GM10847 (cell line): ENCODE data around the gene LCTL.

ENCODE experiments used
- POLR2A ChIP-seq: IDR thresholded peaks from 2 replicates; pipeline ENCODE4 v1.6.1; 2011; ENCODE audit not compliant: insufficient read length; ENCODE audit errors: extremely low read depth

The LCTL gene

DNA sequence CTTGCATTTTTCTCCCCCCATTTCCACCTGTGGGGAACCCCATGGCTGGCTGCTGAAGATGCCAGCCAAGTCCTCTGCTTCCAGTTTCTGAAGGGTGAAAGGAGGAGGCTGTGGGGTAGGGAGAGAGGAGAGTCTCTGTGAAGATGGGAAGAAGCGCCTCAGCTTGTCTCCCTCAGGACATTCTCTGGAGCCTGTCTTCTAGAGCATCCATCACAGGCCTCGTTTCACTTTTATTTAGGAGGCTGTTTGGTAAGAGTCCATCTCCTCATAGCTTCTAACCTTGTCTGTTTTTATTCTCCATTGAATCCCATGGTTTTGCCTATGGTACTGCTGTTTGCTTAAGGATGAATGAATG, 8.8 kb upstream of the LCTL start:
- TF ChIP-seq POLR2A: no peak

DNA sequence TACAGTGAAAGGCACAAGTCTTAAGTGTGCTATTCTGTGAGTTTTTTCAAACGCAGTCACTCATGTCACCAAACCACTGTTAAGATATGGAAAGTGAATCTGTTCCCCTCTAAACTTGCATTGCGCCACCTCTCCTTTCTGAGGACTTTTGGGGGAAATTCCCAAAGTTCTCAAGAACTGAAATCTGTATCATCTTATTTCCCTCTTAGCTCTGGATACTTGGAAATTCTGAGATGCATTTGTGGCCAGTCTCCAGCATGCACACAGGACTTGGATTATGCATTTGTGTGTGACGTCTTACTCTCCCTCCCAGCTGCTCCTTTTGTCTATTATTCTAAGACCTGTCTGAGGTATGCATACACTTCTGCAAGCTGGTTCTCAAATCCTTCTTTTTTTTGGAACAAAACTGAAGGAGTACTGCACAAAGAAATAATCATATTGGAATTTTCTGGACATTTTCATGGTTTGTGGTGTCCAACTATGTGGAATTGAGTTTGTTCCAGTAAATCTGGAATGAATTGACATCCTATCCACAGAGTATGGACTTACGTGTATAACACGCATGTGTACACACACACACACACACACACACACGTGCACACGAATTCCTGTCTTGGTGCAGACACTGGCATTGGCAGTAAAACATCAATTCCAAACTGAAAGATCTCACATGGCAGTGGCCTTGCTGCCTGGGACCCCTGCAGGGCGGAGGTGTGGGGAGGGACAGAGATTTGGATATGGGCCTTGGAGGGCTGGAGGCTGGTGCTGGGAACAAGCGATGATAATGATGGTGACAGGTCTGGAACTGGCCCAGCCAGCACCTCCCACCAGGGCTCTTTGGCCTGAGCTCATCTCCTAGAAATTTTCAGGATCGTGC, 8.2 kb upstream of the LCTL start:
- no peak for TF ChIP-seq POLR2A

DNA sequence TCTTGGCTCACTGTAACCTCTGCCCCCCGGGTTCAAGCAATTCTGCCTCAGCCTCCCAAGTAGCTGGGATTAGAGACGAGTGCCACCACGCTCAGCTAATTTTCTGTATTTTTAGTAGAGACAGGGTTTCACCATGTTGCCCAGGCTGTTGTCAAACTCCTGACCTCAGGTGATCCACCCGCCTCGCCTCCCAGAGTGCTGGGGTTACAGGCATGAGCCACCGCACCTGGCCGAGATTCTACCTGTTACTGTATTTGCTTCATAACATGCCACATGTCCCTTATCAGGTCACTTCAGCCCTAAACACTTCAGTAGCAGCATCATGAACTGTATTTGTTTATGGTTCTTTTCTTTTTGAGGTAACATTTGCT, 7.5 kb upstream of the LCTL start:
- no peak for TF ChIP-seq POLR2A

DNA sequence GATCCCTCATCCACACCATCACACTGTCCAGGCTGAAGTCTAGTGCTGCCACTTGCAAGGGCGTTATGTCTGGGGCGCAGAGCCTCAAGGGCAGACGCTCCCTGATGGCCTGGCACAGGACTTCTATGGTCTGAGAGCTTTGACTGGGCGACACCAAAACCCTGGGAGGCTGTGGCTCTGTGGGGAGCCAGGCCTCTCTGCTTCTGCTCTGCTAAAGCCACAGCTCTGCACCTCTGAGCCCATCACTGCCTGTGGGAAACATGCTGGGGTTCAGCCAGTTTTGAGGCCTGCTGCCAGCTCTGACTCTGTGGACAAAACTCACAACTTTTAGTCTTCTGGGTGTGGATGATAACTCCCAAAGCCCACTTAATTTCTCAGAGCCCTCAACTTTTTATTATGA, 6.3 kb upstream of the LCTL start:
- no peak for TF ChIP-seq POLR2A

DNA sequence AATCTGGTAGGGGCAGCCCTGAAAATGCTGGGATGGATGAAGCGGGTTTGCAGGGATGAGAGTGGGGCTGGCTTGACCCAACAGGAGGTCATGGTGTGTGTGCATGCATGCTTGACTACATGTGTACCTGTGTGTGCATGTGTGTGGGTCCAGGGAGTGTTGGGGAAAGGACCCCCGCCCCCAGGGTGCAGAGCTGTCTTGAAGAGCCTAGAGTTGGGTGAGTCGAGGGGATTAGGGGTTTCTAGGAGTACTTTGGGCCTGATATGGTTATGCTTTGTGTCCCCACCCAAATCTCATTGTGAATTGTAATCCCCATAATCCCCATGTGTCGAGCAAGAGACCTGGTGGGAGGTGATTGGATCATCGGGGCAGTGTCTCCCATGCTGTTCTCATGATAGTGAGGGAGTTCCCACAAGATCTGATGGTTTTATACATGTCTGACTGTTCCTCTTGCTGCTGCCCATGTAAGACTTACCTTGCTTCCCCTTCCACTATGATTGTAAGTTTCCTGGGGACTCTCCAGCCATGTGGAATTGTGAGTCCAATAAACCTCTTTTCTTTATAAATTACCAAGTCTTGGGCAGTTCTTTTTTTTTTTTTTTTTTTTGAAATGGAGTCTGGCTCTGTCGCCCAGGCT, 5.2 kb upstream of the LCTL start:
- TF ChIP-seq POLR2A: no peak

DNA sequence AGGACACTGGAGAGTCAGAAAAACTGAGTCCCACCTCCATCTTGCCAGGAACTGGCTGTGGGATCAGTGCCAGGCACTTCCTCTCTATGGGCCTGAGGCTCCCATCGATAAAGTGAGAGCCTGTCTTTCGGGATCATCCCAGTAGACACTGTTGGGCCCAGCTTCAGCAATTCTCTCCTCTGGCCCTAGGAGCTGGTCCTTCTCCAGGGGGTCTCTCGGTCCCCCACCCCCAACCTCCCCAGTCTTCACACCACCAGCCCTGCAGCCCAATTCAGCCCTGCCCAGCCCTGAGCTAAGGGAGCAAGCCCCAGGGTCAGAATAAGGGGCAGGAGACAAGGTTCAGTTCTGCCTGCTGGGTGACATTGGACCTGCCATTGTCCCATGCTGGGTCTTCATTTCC, 4.5 kb upstream of the LCTL start:
- no peak for TF ChIP-seq POLR2A

DNA sequence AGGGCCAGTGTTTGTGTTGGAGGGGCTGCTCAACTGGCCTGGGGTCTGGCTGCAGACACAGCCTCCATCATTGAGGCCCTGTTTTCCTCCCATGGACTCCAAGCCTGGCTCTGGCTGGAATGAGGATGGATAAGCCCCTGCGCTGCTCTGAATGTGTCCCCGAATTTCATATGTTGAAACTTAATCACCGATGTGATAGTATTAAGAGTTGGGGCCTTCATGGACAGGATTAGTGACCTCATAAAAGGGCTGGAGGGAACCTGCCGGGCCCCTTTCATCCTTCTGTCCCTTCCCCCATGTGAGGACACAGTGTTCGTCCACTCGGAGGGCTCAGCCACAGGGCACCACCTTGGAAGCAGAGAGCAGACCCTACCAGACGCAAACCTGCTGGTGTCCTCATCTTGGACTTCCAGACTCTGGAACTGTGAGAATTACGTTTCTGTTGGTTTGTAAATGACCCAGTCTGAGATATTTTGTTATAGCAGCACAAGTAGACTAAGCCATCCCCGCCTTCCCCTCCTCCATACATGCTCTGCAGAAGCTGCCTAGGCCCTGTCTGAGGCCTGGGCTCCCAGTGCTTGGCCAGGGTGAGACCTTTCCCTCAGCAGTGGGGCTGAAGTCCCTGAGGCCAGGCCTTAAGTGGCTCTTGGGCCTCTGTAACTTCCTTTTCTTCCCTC, 3.8 kb upstream of the LCTL start:
- no peak for TF ChIP-seq POLR2A

DNA sequence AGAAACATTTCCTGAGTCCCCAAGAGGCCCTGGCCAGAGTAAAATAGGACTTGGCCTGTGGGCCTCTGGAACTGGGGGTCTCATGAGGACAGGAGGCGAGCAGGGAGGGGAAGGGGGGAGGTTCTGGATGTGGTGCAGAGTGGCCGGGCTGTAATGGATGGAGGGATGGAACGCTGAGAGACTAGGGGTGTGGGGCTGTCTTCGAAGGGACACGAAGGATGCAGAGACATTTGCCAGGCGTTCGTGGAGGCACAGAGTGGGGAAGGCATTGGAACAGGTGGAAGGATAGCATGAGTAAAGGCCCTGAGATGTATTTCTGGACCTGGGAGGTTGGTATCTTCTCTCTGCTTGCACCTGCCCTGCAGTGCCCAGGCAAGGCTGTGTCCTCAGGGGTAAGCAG, 2.1 kb upstream of the LCTL start:
- TF ChIP-seq POLR2A: no peak

DNA sequence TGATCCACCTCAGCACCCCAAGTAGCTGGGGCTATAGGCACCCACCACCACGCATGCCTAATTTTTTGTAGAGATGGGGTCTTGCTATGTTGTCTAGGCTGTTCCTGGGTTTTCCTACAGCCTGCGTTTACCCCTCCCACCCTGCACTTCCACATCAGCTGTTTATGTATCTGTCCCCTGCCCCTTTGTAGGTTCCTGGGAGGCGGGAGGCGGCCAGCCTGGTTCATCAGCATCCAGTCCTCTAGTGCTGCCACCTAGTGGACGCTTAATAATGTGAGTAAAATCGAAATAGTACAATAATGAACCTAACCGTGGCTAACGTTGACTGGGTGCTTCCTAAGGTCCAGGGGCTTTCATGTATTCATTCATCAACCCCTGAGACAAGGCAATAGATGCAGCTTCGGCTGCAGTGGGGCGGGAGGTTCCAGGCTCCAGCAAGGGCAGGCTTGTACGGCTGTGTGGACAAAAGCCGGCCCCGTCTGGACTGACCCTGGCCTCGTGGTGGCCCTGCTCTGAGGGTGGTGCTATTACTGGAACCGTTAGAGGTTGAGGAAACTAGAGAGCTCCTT, 1.2 kb upstream of the LCTL start:
- no peak for TF ChIP-seq POLR2A

DNA sequence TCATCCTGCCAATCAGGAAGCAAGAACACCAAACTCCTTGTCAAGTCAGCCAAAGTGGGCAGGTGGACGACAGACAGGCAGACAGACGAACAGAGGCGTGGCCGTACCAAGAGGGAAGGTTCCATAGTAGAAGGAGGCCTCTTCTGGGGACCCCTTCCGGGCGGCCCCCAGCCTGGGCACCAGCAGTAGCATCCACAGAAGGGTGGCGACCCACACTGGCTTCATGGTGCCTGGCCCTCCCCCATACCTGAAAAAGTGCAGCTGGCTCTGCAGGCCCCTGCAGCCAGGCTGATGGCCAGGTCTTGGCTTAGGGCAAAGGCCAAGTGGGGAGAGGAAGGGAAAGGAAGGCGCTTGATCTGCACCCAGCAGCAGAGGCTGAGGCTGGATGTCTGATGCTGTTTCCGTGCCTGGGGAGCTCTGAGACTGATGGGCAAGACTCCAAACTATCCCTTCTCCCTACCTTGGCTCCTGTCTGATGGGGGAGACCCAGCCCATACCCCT, 607 bp downstream of the LCTL start:
- no peak for TF ChIP-seq POLR2A

DNA sequence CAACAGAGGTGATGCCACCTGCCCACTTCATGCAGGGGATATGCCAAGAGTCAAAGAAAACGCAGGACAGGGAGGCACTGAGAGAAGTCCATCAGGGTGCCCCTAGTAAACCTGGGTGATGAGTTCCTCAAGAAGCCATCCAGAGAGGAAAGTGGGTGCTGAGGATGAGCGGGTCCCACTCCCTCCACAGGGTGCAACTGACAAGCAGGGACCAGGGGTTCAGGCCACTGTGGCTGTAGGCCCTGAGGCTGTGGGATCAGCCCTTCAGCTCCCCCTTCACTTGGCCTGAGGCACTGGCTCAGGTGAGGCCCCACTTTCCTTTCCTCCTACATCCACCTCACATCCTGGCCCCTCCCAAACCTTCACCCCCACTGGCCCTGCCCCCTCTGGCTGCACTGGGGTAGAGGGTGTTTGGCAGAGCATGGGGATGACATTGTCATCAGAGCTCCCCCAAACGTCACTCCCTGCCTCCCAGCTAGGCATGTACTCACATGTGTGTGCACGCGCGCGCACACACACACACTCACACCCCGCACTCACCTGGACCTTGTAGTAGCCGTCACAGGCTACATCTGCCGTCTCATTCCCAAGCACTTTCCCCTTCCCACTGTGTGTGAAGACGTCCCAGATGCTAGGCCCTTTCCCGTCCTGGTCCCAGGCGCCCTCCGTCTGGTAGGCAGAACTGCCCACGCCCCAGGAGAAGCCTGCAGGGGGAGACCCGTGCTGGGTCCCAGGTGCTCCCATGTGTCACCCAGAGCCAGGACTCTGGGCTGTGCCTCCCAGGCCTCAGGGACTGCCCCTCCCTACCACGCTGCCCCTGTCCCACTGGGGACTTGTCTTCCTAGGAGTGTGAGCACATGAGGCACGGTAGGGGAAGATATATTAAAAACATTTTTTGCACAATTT, 1.4 kb downstream of the LCTL start:
- no peak for TF ChIP-seq POLR2A

DNA sequence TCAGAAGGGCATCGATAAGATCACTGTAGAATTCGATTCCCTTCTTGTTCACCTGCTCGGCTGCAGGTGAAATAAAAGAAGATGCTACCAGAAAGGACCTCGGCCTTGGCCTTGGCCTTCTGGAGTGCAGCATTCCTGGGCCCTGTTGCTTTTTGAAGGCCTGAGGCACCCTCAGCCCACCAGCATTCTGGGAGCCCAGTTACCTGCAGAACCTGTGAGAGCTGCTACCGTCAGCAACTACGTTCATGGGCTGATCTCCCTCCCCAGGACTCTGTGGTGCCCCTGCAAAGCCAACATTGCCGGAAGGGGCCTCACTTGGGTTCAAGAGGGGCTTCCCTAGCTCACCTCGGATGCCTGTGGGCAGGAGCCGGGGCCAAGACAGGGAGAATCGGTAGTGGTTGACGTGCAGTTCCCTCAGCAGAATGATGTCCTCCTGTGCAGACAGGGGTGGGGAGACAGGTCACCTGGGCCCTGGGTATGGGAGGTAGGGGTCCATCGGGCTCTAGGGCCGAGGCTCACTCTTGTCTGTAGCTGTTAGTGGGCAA, 2.2 kb downstream of the LCTL start:
- TF ChIP-seq POLR2A: no peak

DNA sequence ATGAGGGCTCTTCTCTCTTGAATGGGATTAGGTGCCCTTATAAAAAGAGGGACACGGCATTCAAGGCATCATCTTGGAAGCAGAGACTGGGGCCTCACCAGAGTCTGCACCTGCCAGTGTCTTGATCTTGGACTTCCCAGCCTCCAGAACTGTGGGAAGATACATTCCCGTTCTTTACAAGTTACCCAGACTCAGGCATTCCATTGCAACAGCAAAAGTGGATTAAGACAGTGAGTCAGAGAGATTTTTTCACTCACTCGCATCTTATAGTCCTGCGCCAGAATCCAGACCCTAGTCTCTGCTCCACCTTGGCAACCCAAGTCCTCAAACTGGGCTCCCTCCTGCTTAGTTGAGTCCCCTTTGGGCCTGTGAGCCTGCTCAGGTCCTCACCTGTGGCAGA, 2.7 kb downstream of the LCTL start:
- no peak for TF ChIP-seq POLR2A

DNA sequence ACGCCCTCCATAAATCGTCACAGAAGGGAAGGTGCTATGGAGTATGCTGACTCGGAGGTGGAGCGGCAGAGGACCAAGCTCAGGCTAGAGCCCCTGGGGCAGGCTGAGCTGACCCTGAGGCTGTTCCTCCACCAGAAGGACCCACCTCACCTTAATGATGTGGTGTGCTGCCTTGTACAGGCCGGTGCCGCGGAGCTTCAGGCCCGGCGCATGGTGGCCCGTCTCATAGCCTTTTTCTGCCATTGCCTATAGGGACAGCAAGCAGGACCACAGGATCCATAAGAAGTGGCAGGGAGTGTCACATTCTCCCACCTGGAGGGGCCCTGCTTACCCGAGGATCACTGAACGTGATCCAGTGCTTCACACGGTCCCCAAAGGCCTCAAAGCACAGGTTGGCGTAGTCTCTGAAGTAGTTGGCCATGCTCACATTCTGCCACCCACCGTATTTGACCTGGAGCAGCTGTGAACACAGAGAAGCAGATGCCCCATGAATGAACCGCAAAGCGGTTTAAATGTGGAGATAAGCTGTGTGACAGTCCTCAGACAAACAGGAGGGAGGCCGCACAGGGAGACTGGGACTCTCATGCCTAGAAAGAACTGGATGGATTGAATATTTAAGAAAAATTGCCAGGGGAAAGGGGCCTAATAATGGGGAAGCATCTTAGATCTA, 4.8 kb downstream of the LCTL start:
- TF ChIP-seq POLR2A: no peak
